Measurements from ENCODE around the gene CDK17. TPM values are rescaled to one million over a fixed set of nuclear protein-coding genes. Genes with fewer than 3 reads are reported as not detected.

Gene CDK17
- total and polyA plus RNA-seq, 11 donors: 6.7 to 31.7 (median 22.9) TPM

GRCh38 chr12:96329018-96329417, 71.2 kb downstream of the CDK17 start:
- H3K27me3 ChIP-seq: no peaks in the 10 kb centered on the region
- no peak overlapping the region for H3K27ac ChIP-seq
- no peak overlapping the region for H3K4me3 ChIP-seq
- H3K9me3 ChIP-seq: no peaks in the 10 kb centered on the region
- peaks cover 0 to 24% (median 5%) of the 10 kb centered on the region in 12 donors for H3K4me1 ChIP-seq
- intact Hi-C loops (cut with DNase I): no loop called here
- no peak for DNase-seq
- no peak for TF ChIP-seq POLR2A (IDR thresholded peaks at IDR 0.05)
- no peak for TF ChIP-seq CTCF (IDR thresholded peaks at IDR 0.05)
- H3K36me3 ChIP-seq: peaks cover 0 to 39% (median 13%) of the 10 kb centered on the region in 9 donors
- WGBS, 4 donors: 96 to 97% (median 97%) methylated on average over 2 of the region's 2 CpGs
- no peak for ATAC-seq

GRCh38 chr12:96327889-96328288, 72.3 kb downstream of the CDK17 start:
- DNase-seq: no peak
- no peak overlapping the region for H3K27ac ChIP-seq
- no peaks in the 10 kb centered on the region for H3K27me3 ChIP-seq
- peaks cover 0 to 24% (median 6%) of the 10 kb centered on the region in 12 donors for H3K4me1 ChIP-seq
- H3K36me3 ChIP-seq: peaks cover 0 to 39% (median 17%) of the 10 kb centered on the region in 9 donors
- TF ChIP-seq CTCF (IDR thresholded peaks at IDR 0.05) (no peak), POLR2A (IDR thresholded peaks at IDR 0.05) (no peak)
- no peaks in the 10 kb centered on the region for H3K9me3 ChIP-seq
- no peak overlapping the region for H3K4me3 ChIP-seq
- 78 to 90% (median 85%) methylated on average over 3 of the region's 3 CpGs for WGBS, 4 donors
- intact Hi-C loops (cut with DNase I): no loop called here
- peak in 1 of 4 donors; percentile 21 for ATAC-seq

- ATAC-seq (peak in 1 of 4 donors; percentile 29), DNase-seq (no peak)
- intact Hi-C loops (cut with DNase I): no loop called here
- Histone ChIP-seq H3K9me3 (no peaks in the 10 kb centered on the region), H3K4me1 (peaks cover 0 to 24% (median 6%) of the 10 kb centered on the region in 12 donors), H3K27ac (no peak overlapping the region), H3K36me3 (peaks cover 0 to 39% (median 20%) of the 10 kb centered on the region in 9 donors), H3K27me3 (no peaks in the 10 kb centered on the region), H3K4me3 (no peak overlapping the region)
- no peak for TF ChIP-seq POLR2A (IDR thresholded peaks at IDR 0.05)
- no peak for TF ChIP-seq CTCF (IDR thresholded peaks at IDR 0.05)
- WGBS, 4 donors: 78 to 86% (median 83%) methylated on average over 1 of the region's 1 CpG
Measured at GRCh38 chr12:96327346-96327745, 72.9 kb downstream of the CDK17 start.

- Histone ChIP-seq H3K27ac (no peak overlapping the region), H3K36me3 (peaks cover 0 to 36% (median 22%) of the 10 kb centered on the region in 9 donors), H3K4me1 (peaks cover 0 to 24% (median 6%) of the 10 kb centered on the region in 12 donors), H3K27me3 (no peaks in the 10 kb centered on the region), H3K9me3 (no peaks in the 10 kb centered on the region), H3K4me3 (no peak overlapping the region)
- DNase-seq: no peak
- no peak for ATAC-seq
- WGBS, 4 donors: 68 to 73% (median 69%) methylated on average over 6 of the region's 6 CpGs
- no peak for TF ChIP-seq CTCF (IDR thresholded peaks at IDR 0.05)
- intact Hi-C loops (cut with DNase I): no loop called here
Measured at GRCh38 chr12:96326628-96327227, 73.5 kb downstream of the CDK17 start.
